Coronary artery (tissue), 2 donors: ENCODE data around the gene FUT3.
A peak's percentile ranks its signal among the peaks of the same experiment; 100 is the strongest.

Source experiments
- DNase-seq: peaks from one replicate; pipeline ENCODE4 v3.0.0-alpha.2; 2017; ENCODE audit warnings: low spot score
- H3K27ac ChIP-seq, 2 donors: fragments of 200-600 bp; sonication (generic); one replicate each; pipeline ENCODE4 v1.5.1; 2016 to 2019
- H3K4me3 ChIP-seq: fragments of 200-600 bp; sonication (generic); 2 replicates; pipeline ENCODE4 v1.5.1; 2016; ENCODE audit warnings: mild to moderate bottlenecking, moderate library complexity
- TF ChIP-seq, protein P1 (sequence below): fragments of 200-600 bp; sonication (generic); IDR thresholded peaks from one replicate; pipeline ENCODE4 v1.5.1; 2019; ENCODE audit warnings: antibody characterized with exemption

The FUT3 gene

DNA sequence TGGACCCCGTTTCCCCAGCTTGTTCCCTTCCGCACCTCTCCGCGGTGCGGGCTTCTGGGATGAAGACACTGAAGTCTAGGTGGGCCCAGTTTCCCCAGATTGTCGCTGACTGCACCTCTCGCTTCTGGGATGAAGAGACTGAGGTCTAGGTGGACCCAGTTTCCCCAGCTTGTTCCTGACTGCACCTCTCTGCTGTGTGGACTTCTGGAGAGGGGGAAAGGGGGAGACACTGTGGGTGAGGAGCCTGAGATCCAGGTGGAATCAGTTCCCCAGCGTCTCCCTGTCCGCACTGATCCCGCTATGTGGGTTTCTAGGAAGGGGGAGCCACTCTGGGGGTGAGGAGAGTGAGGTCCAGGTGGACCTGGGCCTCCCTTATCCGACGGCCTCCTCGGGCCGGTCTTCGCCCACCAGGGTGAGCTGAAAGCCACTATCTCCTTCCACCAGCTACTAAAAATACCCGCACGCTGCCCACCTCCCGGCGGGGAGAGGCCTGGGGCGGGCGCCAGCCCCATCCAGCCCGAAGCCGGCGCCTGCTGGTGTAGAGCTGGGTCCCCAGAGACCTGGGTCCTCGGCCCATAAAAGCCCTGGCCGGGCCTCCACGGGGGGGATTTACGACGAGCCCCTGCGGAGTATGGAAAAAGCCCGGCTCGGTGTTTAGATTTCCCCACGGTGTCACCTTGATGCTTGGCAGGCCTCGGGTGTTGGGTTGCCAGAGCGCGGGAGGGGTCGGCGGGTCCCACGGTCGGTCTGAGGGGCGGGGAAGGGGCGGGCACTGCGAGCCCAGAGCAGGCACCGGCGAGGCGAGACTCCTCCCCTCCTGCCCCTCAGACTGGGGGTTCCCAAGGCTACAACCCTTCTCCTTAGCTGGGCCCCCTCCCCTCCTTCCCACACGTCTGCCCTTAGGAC, 22.3 kb downstream of the FUT3 start:
- peak; percentile 71 for DNase-seq
- peak overlapping the region; percentile 75 for H3K4me3 ChIP-seq
- H3K27ac ChIP-seq = no peak overlapping the region
- TF ChIP-seq, protein P1, sequence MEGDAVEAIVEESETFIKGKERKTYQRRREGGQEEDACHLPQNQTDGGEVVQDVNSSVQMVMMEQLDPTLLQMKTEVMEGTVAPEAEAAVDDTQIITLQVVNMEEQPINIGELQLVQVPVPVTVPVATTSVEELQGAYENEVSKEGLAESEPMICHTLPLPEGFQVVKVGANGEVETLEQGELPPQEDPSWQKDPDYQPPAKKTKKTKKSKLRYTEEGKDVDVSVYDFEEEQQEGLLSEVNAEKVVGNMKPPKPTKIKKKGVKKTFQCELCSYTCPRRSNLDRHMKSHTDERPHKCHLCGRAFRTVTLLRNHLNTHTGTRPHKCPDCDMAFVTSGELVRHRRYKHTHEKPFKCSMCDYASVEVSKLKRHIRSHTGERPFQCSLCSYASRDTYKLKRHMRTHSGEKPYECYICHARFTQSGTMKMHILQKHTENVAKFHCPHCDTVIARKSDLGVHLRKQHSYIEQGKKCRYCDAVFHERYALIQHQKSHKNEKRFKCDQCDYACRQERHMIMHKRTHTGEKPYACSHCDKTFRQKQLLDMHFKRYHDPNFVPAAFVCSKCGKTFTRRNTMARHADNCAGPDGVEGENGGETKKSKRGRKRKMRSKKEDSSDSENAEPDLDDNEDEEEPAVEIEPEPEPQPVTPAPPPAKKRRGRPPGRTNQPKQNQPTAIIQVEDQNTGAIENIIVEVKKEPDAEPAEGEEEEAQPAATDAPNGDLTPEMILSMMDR = no peak

DNA sequence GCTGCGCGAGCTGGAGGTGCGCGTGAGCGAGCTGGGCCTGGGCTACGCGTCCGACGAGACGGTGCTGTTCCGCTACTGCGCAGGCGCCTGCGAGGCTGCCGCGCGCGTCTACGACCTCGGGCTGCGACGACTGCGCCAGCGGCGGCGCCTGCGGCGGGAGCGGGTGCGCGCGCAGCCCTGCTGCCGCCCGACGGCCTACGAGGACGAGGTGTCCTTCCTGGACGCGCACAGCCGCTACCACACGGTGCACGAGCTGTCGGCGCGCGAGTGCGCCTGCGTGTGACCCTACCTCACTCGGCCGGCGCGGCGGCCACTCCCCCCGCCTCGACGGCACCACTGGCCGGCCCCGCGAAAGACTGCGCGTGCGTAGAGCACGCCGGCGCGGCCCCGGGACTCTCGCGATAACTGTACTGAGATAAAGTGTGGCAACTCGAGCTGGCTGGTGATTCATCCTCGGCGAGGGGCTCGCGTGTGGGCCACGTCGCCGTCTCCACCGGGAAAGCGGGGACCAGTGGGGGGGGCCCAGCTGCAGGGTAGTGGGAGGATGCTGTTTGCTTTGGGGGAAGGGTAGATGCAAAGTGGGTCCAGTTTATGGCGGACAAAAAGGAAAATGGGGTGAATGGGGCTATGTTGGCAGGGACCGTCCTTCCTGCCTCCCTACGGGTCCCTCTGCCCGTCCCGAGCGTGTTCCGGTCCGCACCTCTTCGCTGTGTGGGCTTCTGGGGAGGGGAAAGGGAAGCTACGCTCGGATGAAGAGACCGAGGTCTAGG, 23.2 kb downstream of the FUT3 start:
- TF ChIP-seq, protein P1 = no peak
- peak overlapping the region in 1 of 2 donors; percentile 70 for H3K27ac ChIP-seq
- DNase-seq = peak; percentile 83
- H3K4me3 ChIP-seq = peak overlapping the region; percentile 75

DNA sequence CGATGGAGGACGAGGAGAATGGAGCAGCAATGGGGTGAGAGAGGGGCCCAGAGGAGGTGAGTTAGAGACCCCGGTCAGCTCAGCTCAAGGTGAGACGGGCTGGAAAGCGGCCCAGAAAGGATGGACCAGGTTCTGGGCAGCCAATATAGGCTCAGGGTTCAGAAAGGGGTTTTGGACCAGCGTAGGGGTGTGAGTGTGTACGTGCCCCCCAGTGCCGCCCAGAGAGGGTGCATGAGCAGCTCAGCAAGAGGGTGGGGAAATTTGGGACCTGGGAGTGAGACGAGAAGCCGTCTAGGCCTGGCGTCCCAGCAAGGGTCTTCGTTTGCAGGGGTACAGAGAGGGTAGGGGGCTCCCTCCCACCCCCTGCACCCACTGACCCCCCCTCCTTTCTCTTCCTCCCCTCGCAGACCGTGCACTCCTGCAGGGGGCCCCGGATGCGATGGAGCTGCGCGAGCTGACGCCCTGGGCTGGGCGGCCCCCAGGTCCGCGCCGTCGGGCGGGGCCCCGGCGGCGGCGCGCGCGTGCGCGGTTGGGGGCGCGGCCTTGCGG, 23.8 kb downstream of the FUT3 start:
- TF ChIP-seq, protein P1 = no peak
- Histone ChIP-seq H3K27ac (peak overlapping the region in 1 of 2 donors; percentile 70), H3K4me3 (peak overlapping the region; percentile 75)
- peak; percentile 71 for DNase-seq

DNA sequence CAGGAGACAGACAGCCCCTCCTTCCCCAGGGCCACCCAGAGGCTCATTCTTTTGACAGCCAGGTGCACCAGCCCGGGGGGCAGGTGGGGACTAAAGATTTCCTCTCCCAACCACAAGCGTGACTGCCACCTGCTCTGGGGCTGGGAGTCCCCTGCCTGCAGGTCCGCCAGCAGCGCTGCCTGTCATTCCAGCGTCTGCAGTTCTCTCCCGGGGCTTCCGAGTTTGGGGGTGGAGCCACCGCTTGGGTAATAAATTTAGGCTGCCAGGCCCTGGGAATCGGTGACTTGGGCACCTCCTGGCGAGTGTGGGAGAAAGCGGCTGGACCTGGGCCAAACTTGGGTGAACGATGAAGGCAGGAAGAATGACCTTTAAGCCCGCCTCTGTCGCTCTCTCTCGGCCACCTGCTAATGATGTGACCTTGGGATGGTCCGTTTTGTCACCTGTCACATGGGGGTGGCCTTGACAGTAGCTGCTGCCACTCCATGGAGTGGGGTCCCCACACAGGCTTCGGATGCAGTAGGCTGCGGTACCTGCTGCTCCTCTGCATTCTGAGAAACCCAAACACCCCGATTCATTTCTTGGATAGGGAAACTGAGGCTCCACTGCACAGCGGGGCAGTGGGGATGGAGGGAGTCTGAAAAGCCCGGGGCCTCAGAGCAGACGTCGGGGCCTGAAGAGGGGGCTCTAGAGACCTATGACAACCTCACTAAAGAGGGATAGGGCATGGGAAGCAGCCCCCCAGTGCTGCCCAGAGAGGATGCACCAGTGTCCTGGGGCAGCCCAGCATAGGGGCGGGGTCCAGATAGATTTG, 24.5 kb downstream of the FUT3 start:
- Histone ChIP-seq H3K27ac (no peak overlapping the region), H3K4me3 (no peak overlapping the region)
- TF ChIP-seq, protein P1 = no peak
- DNase-seq = peak; percentile 70

DNA sequence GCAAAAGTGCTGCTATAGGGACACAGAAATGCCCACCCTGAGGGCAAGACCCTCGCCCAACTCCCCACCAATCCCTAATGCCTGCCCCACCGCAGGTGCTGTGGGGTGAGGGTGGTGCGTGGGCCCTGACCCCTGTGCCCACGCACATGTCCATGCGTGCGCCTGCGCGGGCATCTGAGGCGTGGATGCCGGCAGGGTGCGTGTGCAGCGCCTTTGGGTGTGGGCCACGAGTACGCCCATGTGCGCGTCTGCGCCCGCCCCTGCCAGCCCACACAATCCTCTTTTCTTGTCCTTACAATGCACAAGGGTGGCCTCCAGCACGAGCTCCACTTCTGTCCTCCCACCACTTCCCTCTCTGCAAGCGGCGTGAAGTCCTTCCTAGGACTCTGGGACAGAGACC, 26.1 kb downstream of the FUT3 start:
- TF ChIP-seq, protein P1 = no peak
- DNase-seq = no peak
- Histone ChIP-seq H3K4me3 (no peak overlapping the region), H3K27ac (no peak overlapping the region)

DNA sequence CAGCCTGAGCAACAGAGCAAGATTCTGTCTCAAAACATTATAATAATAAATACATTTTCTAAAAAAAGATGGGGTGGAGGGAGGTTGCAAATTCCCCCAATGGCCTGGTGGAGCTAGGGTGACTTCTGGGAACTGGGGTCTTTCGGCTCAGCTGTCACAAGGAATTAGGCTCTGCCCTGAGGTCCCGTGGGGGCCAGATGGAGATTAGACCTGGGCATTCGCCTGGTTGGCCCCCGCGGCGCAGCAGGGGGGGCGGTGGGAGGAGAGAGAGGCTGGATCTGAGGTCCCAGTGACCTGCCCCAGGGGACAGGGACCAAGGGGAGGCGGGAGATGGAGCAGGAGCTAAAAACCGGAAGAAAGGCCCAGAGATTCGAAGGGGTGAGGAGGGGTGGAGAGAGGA, 26.5 kb downstream of the FUT3 start:
- TF ChIP-seq, protein P1 = no peak
- no peak overlapping the region for H3K4me3 ChIP-seq
- DNase-seq = no peak
- H3K27ac ChIP-seq = no peak overlapping the region
